ENCODE data around the gene DIPK1A.

Gene DIPK1A

GRCh38 chr1:92872719-92873118, 88.5 kb downstream of the DIPK1A start:
- Mint-ChIP-seq H3K36me3 (ENCODE audit: low read depth) (peaks cover 30% of the 10 kb centered on the region), H3K27ac (no peak overlapping the region)

GRCh38 chr1:92870591-92870990, 90.7 kb downstream of the DIPK1A start:
- H3K9me3 Mint-ChIP-seq = no peaks in the 10 kb centered on the region
- peaks cover 7% of the 10 kb centered on the region for H3K4me1 Mint-ChIP-seq (ENCODE audit: low read depth)
- no peak overlapping the region for H3K27ac Mint-ChIP-seq
- H3K36me3 Mint-ChIP-seq (ENCODE audit: low read depth) = peaks cover 31% of the 10 kb centered on the region
- no peak for DNase-seq
- H3K27me3 Mint-ChIP-seq = no peaks in the 10 kb centered on the region
- H3K4me3 Mint-ChIP-seq = no peak overlapping the region

More at GRCh38 chr1:92872719-92873118, 88.5 kb downstream of the DIPK1A start:
- DNase-seq = no peak
- H3K27me3 Mint-ChIP-seq = no peaks in the 10 kb centered on the region
- H3K4me3 Mint-ChIP-seq = no peak overlapping the region
- H3K9me3 Mint-ChIP-seq = no peaks in the 10 kb centered on the region
- peaks cover 17% of the 10 kb centered on the region for H3K4me1 Mint-ChIP-seq (ENCODE audit: low read depth)

DNA sequence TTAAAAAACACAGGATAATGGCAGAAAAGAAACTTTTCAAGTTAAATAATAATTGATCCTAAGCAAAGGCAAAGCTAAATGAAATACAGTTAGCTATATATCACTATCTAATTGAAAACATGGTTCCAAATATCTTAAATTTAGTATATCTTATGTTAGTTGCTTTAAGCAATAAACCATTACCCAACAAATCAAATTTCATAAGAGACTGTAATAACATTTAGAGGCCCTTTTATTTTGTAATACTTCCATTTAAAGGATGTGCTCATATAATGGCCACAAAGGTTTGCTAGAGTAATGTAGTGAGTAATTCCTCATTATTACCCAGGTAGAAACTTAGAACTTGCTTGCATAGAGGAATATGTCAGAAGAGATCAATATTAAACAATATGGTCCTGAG, 97.1 kb downstream of the DIPK1A start:
- no peak overlapping the region for H3K4me3 Mint-ChIP-seq
- peaks cover 4% of the 10 kb centered on the region for H3K4me1 Mint-ChIP-seq (ENCODE audit: low read depth)
- no peaks in the 10 kb centered on the region for H3K9me3 Mint-ChIP-seq
- no peak for DNase-seq
- peaks cover 2% of the 10 kb centered on the region for H3K36me3 Mint-ChIP-seq (ENCODE audit: low read depth)
- H3K27ac Mint-ChIP-seq = no peak overlapping the region
- no peaks in the 10 kb centered on the region for H3K27me3 Mint-ChIP-seq

GRCh38 chr1:92862605-92863004, 98.7 kb downstream of the DIPK1A start:
- Mint-ChIP-seq H3K36me3 (ENCODE audit: low read depth) (no peaks in the 10 kb centered on the region), H3K9me3 (no peaks in the 10 kb centered on the region), H3K27ac (no peak overlapping the region), H3K27me3 (no peaks in the 10 kb centered on the region), H3K4me1 (ENCODE audit: low read depth) (peaks cover 11% of the 10 kb centered on the region), H3K4me3 (no peak overlapping the region)
- DNase-seq = no peak

DNA sequence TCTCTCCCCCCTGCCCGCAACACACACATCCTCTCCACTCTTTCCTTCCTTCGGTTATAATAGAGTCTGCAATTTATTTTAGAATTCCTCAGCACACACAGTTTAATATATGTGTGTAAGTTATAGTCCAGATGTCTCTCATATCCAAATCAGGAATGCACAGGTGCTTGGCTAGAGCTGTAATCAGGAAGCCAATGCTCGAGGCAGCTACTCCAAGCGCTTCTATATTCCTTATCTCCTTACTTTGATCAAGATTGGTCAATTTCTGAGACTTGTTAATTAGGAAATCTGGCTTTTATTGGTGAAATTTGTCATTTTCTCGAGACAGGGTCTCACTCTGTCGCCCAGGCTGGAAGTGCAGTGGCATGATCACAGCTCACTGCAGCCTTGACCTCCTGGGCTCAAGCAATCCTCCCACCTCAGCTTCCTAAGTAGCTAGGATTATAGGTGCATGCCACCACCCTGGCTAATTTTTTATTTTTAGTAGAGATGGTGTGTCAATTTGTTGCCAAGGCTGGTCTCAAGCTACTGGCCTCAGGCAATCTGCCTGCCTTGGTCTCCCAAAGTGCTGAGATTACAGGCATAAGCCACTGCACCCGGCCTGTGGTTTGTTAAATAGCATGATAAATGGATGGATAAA, 101.7 kb downstream of the DIPK1A start:
- no peaks in the 10 kb centered on the region for H3K9me3 Mint-ChIP-seq
- H3K27me3 Mint-ChIP-seq = no peaks in the 10 kb centered on the region
- H3K4me1 Mint-ChIP-seq (ENCODE audit: low read depth) = peaks cover 14% of the 10 kb centered on the region
- peak overlapping the region; percentile 48 for H3K4me3 Mint-ChIP-seq
- no peak for DNase-seq
- H3K27ac Mint-ChIP-seq = peak overlapping the region; percentile 34
- H3K36me3 Mint-ChIP-seq (ENCODE audit: low read depth) = peaks cover 5% of the 10 kb centered on the region

- Mint-ChIP-seq H3K4me1 (ENCODE audit: low read depth) (peaks cover 16% of the 10 kb centered on the region), H3K36me3 (ENCODE audit: low read depth) (peaks cover 5% of the 10 kb centered on the region), H3K4me3 (peak overlapping the region; percentile 48), H3K9me3 (no peaks in the 10 kb centered on the region), H3K27ac (peak overlapping the region; percentile 34), H3K27me3 (no peaks in the 10 kb centered on the region)
- DNase-seq = no peak
Observed at GRCh38 chr1:92858564-92859399, 102.5 kb downstream of the DIPK1A start.

DNA sequence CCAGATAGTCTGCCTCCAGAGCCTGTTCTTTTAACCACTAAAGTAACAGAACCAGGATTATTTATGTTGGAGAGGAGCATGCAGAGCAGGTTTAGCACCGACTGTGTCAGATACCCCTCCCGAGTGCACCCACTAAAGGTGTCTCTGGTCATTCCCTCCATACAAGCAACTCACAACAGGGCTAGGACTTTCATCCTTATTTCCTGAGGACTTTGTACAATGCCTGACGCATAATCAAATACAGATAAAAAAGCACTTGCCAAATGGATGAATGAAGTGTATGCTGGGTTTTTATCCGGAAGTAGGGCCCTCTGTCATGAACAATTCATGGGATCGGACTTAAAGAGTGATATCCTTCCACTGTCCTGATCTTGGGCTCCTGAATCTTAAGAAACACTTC, 103.4 kb downstream of the DIPK1A start:
- peaks cover 5% of the 10 kb centered on the region for H3K36me3 Mint-ChIP-seq (ENCODE audit: low read depth)
- DNase-seq = no peak
- no peak overlapping the region for H3K27ac Mint-ChIP-seq
- no peaks in the 10 kb centered on the region for H3K27me3 Mint-ChIP-seq
- H3K9me3 Mint-ChIP-seq = no peaks in the 10 kb centered on the region
- no peak overlapping the region for H3K4me3 Mint-ChIP-seq
- H3K4me1 Mint-ChIP-seq (ENCODE audit: low read depth) = peaks cover 16% of the 10 kb centered on the region

DNA sequence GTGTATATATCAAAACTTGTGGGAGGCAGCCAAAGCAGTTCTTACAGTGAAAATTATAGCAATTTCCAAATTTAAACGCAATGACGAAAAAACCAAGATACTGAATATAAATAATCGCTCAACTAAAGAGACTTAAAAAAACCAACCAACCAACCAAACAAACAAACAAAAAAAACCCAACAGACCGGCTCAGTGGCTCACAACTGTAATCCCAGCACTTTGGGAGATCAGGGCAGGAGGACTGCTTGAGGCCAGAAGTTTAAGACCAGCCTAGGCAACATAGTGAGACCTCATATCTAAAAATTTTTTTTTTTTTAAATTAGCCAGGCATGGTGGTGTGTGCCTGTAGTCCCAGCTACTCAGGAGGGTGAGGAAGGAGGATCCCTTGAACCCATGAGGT, 106.0 kb downstream of the DIPK1A start:
- no peaks in the 10 kb centered on the region for H3K9me3 Mint-ChIP-seq
- H3K4me1 Mint-ChIP-seq (ENCODE audit: low read depth) = peaks cover 23% of the 10 kb centered on the region
- DNase-seq = no peak
- H3K27me3 Mint-ChIP-seq = no peaks in the 10 kb centered on the region
- H3K4me3 Mint-ChIP-seq = no peak overlapping the region
- H3K36me3 Mint-ChIP-seq (ENCODE audit: low read depth) = peaks cover 12% of the 10 kb centered on the region
- H3K27ac Mint-ChIP-seq = no peak overlapping the region

- Mint-ChIP-seq H3K9me3 (no peaks in the 10 kb centered on the region), H3K4me3 (no peak overlapping the region), H3K27ac (no peak overlapping the region), H3K4me1 (ENCODE audit: low read depth) (peaks cover 20% of the 10 kb centered on the region), H3K27me3 (no peaks in the 10 kb centered on the region), H3K36me3 (ENCODE audit: low read depth) (peaks cover 16% of the 10 kb centered on the region)
- no peak for DNase-seq
Observed at GRCh38 chr1:92854101-92854785, 107.0 kb downstream of the DIPK1A start.

- Mint-ChIP-seq H3K27me3 (no peaks in the 10 kb centered on the region), H3K36me3 (ENCODE audit: low read depth) (peaks cover 19% of the 10 kb centered on the region), H3K4me3 (no peak overlapping the region), H3K27ac (no peak overlapping the region), H3K4me1 (ENCODE audit: low read depth) (peaks cover 12% of the 10 kb centered on the region), H3K9me3 (no peaks in the 10 kb centered on the region)
- DNase-seq = no peak
Observed at GRCh38 chr1:92853299-92853698, 108.0 kb downstream of the DIPK1A start.

GRCh38 chr1:92851729-92852128, 109.5 kb downstream of the DIPK1A start:
- DNase-seq = no peak
- H3K9me3 Mint-ChIP-seq = no peaks in the 10 kb centered on the region
- peaks cover 20% of the 10 kb centered on the region for H3K36me3 Mint-ChIP-seq (ENCODE audit: low read depth)
- H3K4me3 Mint-ChIP-seq = no peak overlapping the region
- H3K27me3 Mint-ChIP-seq = no peaks in the 10 kb centered on the region
- no peak overlapping the region for H3K27ac Mint-ChIP-seq
- H3K4me1 Mint-ChIP-seq (ENCODE audit: low read depth) = peaks cover 13% of the 10 kb centered on the region

GRCh38 chr1:92850019-92850418, 111.2 kb downstream of the DIPK1A start:
- H3K36me3 Mint-ChIP-seq (ENCODE audit: low read depth) = peaks cover 26% of the 10 kb centered on the region

DNA sequence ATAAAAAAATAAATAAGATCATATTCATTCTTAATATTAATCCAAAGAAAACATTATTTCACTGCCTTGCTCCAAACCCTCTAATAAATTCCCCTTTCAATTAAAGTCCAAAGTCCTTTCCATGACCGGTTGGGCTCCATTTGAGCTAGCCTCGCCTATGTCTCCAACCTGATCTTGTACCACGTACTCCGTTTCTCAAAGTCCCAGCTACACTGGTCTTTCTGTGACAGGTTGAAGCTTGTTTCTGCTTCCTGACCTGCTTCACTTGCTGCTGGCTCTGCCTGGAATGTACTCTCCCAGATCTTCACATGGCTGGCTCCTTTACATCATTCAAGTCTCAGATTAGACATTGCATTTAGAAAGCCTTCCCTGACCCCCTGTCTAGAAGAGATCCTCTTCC, 113.1 kb downstream of the DIPK1A start:
- no peaks in the 10 kb centered on the region for H3K27me3 Mint-ChIP-seq
- H3K27ac Mint-ChIP-seq = no peak overlapping the region
- H3K9me3 Mint-ChIP-seq = no peaks in the 10 kb centered on the region
- H3K36me3 Mint-ChIP-seq (ENCODE audit: low read depth) = peaks cover 36% of the 10 kb centered on the region
- no peak for DNase-seq
- peaks cover 9% of the 10 kb centered on the region for H3K4me1 Mint-ChIP-seq (ENCODE audit: low read depth)
- no peak overlapping the region for H3K4me3 Mint-ChIP-seq

More at GRCh38 chr1:92850019-92850418, 111.2 kb downstream of the DIPK1A start:
- H3K4me1 Mint-ChIP-seq (ENCODE audit: low read depth) = peaks cover 13% of the 10 kb centered on the region
- no peak for DNase-seq
- H3K27ac Mint-ChIP-seq = no peak overlapping the region
- H3K27me3 Mint-ChIP-seq = no peaks in the 10 kb centered on the region
- H3K4me3 Mint-ChIP-seq = no peak overlapping the region
- H3K9me3 Mint-ChIP-seq = no peaks in the 10 kb centered on the region

GRCh38 chr1:92845908-92846307, 115.4 kb downstream of the DIPK1A start:
- Mint-ChIP-seq H3K4me3 (no peak overlapping the region), H3K27ac (no peak overlapping the region), H3K9me3 (no peaks in the 10 kb centered on the region), H3K36me3 (ENCODE audit: low read depth) (peaks cover 52% of the 10 kb centered on the region), H3K4me1 (ENCODE audit: low read depth) (peaks cover 6% of the 10 kb centered on the region), H3K27me3 (no peaks in the 10 kb centered on the region)
- no peak for DNase-seq

DNA sequence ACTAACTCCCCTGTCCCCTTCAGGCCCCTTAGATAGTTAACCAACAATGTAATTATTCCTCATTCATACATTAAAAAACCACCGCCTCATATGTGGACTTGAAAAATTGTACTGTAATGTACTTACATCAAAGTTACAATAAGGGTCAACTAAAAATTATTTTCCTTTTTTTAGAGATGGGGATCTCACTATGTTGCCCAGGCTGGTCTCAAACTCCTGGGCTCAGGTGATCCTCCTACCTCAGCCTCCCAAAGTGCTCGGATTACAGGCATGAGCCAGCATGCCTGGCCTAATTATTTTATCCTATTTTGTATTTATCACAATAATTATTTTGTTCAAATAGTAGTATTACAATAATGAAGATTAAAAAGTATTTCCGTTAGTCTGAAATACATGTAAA, 116.8 kb downstream of the DIPK1A start:
- Mint-ChIP-seq H3K4me3 (no peak overlapping the region), H3K36me3 (ENCODE audit: low read depth) (peaks cover 63% of the 10 kb centered on the region), H3K4me1 (ENCODE audit: low read depth) (peaks cover 16% of the 10 kb centered on the region), H3K27me3 (no peaks in the 10 kb centered on the region), H3K27ac (peak overlapping the region; percentile 88), H3K9me3 (no peaks in the 10 kb centered on the region)
- DNase-seq = no peak
